ENCODE data around the gene GALNT10. TPM values are rescaled to one million over a fixed set of nuclear protein-coding genes. Genes with fewer than 3 reads are reported as not detected.

GALNT10 gene
- total RNA-seq, 1 donor from 2014 or later = 39.8 TPM

DNA sequence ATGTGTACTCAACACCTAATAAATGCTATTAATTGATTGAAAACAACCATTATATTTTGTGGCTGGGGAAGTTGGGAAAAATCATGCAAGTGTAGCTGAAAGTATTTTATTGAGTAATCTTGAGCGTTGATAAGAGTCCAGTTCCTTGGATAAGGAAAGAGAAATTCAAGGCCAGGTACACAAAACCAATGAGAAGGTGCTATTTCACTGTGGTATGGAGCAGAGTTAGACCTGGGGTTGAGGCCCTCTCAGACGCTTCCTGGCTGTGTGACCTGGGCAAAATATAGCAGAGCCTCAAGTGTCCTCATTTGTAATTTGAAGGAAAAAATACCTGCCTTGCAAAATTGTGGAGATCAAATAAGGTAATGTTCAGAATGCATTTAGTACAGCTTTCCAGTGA is 50.1 kb downstream of the GALNT10 start:
- H3K4me1 Mint-ChIP-seq = peaks cover 58% of the 10 kb centered on the region
- no peak overlapping the region for H3K27ac Mint-ChIP-seq (ENCODE audit: unreplicated experiment)
- DNase-seq (ENCODE audit: low read depth, low spot score) = no peak
- peaks cover 6% of the 10 kb centered on the region for H3K36me3 Mint-ChIP-seq (ENCODE audit: low read depth)
- no peaks in the 10 kb centered on the region for H3K9me3 Mint-ChIP-seq
- TF ChIP-seq CTCF (conservative IDR thresholded peaks at IDR 0.05) = no peak
- H3K4me3 Mint-ChIP-seq = no peak overlapping the region
- no peaks in the 10 kb centered on the region for H3K27me3 Mint-ChIP-seq (ENCODE audit: low read depth)

DNA sequence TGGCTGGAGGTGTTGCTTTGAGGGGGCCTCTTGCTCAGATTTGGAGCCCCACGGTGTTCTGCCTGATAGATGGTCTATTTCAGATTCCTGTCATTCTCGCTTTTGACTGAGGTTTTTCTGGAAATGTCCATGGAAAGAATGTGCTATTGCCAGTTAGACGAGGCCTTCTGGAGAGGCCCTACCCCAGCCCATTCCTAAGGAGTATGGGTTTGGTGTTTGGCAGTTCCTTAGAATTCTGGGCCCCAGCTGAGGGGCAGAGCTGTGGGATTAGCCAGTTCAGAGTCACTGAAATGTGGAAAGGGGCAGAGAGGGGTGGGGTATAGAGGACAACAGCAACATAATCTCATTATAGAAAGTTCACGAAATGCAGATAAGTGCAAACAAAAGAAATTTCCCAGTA is 50.5 kb downstream of the GALNT10 start:
- Mint-ChIP-seq H3K4me3 (no peak overlapping the region), H3K27ac (ENCODE audit: unreplicated experiment) (no peak overlapping the region), H3K27me3 (ENCODE audit: low read depth) (no peaks in the 10 kb centered on the region), H3K4me1 (peaks cover 55% of the 10 kb centered on the region), H3K36me3 (ENCODE audit: low read depth) (peaks cover 6% of the 10 kb centered on the region), H3K9me3 (no peaks in the 10 kb centered on the region)
- no peak for DNase-seq (ENCODE audit: low read depth, low spot score)
- no peak for TF ChIP-seq CTCF (conservative IDR thresholded peaks at IDR 0.05)

DNA sequence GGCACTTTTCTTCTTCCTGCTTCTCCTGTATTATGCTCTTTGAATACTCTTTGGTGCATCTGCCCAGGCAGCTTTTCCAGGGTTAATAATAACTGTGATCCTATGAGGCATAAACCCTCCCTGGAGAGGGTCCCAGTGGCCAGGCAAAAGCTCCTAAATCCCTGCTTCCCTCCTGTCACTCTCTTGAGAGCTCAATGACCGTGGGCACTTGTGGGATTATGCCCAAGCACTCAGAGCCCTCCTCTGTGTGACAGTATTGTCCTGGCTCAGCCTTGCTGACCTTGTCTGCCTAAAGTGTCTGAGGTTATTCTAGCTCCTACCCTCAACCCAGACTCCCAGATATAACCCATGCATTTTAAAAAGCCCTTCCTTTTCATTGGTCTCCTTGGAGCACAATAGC is 51.9 kb downstream of the GALNT10 start:
- no peak for DNase-seq (ENCODE audit: low read depth, low spot score)
- peak overlapping the region; percentile 92 for H3K27ac Mint-ChIP-seq (ENCODE audit: unreplicated experiment)
- peaks cover 6% of the 10 kb centered on the region for H3K36me3 Mint-ChIP-seq (ENCODE audit: low read depth)
- no peaks in the 10 kb centered on the region for H3K27me3 Mint-ChIP-seq (ENCODE audit: low read depth)
- H3K4me3 Mint-ChIP-seq = peak overlapping the region; percentile 41
- H3K9me3 Mint-ChIP-seq = no peaks in the 10 kb centered on the region
- H3K4me1 Mint-ChIP-seq = peaks cover 54% of the 10 kb centered on the region
- no peak for TF ChIP-seq CTCF (conservative IDR thresholded peaks at IDR 0.05)

- Mint-ChIP-seq H3K36me3 (ENCODE audit: low read depth) (peaks cover 6% of the 10 kb centered on the region), H3K27ac (ENCODE audit: unreplicated experiment) (no peak overlapping the region), H3K4me3 (no peak overlapping the region), H3K4me1 (peaks cover 49% of the 10 kb centered on the region), H3K9me3 (no peaks in the 10 kb centered on the region), H3K27me3 (ENCODE audit: low read depth) (no peaks in the 10 kb centered on the region)
- no peak for DNase-seq (ENCODE audit: low read depth, low spot score)
- TF ChIP-seq CTCF (conservative IDR thresholded peaks at IDR 0.05) = no peak
These were observed 52.4 kb downstream of the GALNT10 start for GRCh38 chr5:154242964-154243376.

DNA sequence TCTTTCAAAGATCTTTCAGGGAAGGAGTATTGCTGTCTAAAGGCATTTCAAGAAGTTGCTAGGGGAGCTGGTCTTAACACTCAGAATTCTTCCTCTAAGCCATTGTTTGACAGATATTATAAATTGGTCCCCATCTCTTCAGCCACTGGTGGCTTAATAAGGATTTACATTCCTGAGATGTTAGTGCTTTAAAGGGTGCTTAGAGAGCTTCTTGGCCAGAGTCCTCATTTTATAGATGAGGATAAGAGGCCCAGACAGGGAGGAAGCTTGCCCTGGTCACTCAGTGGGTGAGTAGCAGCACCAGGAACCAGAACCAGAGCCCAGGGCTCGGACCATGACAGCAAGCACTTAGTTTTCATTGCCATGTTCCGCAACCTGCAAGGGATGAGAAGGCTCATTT is 53.2 kb downstream of the GALNT10 start:
- Mint-ChIP-seq H3K4me3 (no peak overlapping the region), H3K9me3 (no peaks in the 10 kb centered on the region), H3K4me1 (peaks cover 47% of the 10 kb centered on the region), H3K36me3 (ENCODE audit: low read depth) (peaks cover 6% of the 10 kb centered on the region), H3K27ac (ENCODE audit: unreplicated experiment) (no peak overlapping the region), H3K27me3 (ENCODE audit: low read depth) (no peaks in the 10 kb centered on the region)
- no peak for TF ChIP-seq CTCF (conservative IDR thresholded peaks at IDR 0.05)
- no peak for DNase-seq (ENCODE audit: low read depth, low spot score)

GRCh38 chr5:154244476-154244875 is 53.9 kb downstream of the GALNT10 start:
- H3K9me3 Mint-ChIP-seq = no peaks in the 10 kb centered on the region
- H3K4me3 Mint-ChIP-seq = no peak overlapping the region
- DNase-seq (ENCODE audit: low read depth, low spot score) = no peak
- peak overlapping the region; percentile 51 for H3K27ac Mint-ChIP-seq (ENCODE audit: unreplicated experiment)
- peaks cover 6% of the 10 kb centered on the region for H3K36me3 Mint-ChIP-seq (ENCODE audit: low read depth)
- H3K27me3 Mint-ChIP-seq (ENCODE audit: low read depth) = no peaks in the 10 kb centered on the region
- no peak for TF ChIP-seq CTCF (conservative IDR thresholded peaks at IDR 0.05)
- peaks cover 49% of the 10 kb centered on the region for H3K4me1 Mint-ChIP-seq

All from neural crest cell (in vitro differentiated cells).